K562 (cell line): ENCODE data around the gene SLC2A13.

Source experiments
- BHLHE40 ChIP-seq: IDR thresholded peaks from 2 replicates; pipeline ENCODE4 v1.6.1; 2011; ENCODE audit warnings: low read length, improper control_type of control experiment
- CHD2 ChIP-seq: IDR thresholded peaks from 2 replicates; pipeline ENCODE4 v1.6.1; 2011; ENCODE audit warnings: low read depth, low read length
- FOSL1 ChIP-seq: fragments of 200-800 bp; sonication (Bioruptor generic); conservative IDR thresholded peaks from 2 replicates; pipeline ENCODE4 v1.6.1; 2016; ENCODE audit warnings: missing genetic modification characterization, missing compliant biosample characterization
- FOXP1 ChIP-seq: sonication (generic); formaldehyde crosslinking; IDR thresholded peaks from 2 replicates; pipeline ENCODE4 v1.8.0; 2022; ENCODE audit warnings: mild to moderate bottlenecking, missing genetic modification reagents
- GABPB1 ChIP-seq: sonication (generic); formaldehyde crosslinking; IDR thresholded peaks from 2 replicates; pipeline ENCODE4 v1.8.0; 2022; ENCODE audit warnings: mild to moderate bottlenecking, missing genetic modification reagents
- ZNF224 ChIP-seq: sonication (generic); formaldehyde crosslinking; IDR thresholded peaks from 2 replicates; pipeline ENCODE4 v1.8.0; 2022; ENCODE audit warnings: mild to moderate bottlenecking, missing genetic modification reagents
- TF ChIP-seq, protein P1 (sequence below): sonication (generic); formaldehyde crosslinking; IDR thresholded peaks from 2 replicates; pipeline ENCODE4 v1.8.0; 2023; ENCODE audit warnings: mild to moderate bottlenecking, missing genetic modification reagents
- TF ChIP-seq, protein P2 (sequence below), 3 experiments: IDR thresholded peaks in 2 of 3; conservative IDR thresholded peaks in 1 of 3; 2 replicates each; pipeline ENCODE4 v1.5.1; 2011 to 2012; ENCODE audit warnings: low read length in 3 of 3, mild to moderate bottlenecking in 3 of 3, control low read depth in 2 of 3, improper control_type of control experiment in 1 of 3, inconsistent platforms in 1 of 3, low read depth in 1 of 3, mixed read lengths in 1 of 3, moderate library complexity in 1 of 3; ENCODE audit not compliant: insufficient read depth in 2 of 3

DNA sequence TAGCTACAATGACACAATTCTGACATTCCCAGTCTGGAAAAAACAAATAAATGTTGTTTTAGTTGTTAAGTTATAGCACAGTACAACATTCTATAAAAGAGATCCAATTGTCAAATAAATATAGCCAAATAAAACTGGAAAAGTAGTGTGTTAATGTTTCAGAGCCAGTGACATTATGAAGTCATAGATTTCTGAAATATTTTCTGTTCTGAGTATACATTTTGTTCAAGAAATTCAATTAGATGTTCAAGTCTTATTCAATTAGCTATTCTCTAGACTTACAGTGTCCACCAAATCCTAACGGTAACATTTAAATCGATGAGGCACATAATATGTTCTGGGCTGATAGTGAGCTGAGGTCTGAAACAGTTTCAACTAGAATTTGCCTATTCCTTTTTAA, 290.1 kb downstream of the SLC2A13 start:
- TF ChIP-seq FOXP1 (CRISPR knock-in tag) = no peak
- TF ChIP-seq BHLHE40 = no peak
- TF ChIP-seq GABPB1 (CRISPR knock-in tag) = no peak
- TF ChIP-seq, protein P1, sequence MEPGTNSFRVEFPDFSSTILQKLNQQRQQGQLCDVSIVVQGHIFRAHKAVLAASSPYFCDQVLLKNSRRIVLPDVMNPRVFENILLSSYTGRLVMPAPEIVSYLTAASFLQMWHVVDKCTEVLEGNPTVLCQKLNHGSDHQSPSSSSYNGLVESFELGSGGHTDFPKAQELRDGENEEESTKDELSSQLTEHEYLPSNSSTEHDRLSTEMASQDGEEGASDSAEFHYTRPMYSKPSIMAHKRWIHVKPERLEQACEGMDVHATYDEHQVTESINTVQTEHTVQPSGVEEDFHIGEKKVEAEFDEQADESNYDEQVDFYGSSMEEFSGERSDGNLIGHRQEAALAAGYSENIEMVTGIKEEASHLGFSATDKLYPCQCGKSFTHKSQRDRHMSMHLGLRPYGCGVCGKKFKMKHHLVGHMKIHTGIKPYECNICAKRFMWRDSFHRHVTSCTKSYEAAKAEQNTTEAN (CRISPR knock-in tag) = no peak
- TF ChIP-seq, protein P2, sequence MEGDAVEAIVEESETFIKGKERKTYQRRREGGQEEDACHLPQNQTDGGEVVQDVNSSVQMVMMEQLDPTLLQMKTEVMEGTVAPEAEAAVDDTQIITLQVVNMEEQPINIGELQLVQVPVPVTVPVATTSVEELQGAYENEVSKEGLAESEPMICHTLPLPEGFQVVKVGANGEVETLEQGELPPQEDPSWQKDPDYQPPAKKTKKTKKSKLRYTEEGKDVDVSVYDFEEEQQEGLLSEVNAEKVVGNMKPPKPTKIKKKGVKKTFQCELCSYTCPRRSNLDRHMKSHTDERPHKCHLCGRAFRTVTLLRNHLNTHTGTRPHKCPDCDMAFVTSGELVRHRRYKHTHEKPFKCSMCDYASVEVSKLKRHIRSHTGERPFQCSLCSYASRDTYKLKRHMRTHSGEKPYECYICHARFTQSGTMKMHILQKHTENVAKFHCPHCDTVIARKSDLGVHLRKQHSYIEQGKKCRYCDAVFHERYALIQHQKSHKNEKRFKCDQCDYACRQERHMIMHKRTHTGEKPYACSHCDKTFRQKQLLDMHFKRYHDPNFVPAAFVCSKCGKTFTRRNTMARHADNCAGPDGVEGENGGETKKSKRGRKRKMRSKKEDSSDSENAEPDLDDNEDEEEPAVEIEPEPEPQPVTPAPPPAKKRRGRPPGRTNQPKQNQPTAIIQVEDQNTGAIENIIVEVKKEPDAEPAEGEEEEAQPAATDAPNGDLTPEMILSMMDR (IDR thresholded peaks at IDR 0.05 in 2 of 3, conservative IDR thresholded peaks at IDR 0.05 in 1 of 3; ENCODE audit: insufficient read depth in 2 of 3, low read depth in 1 of 3, low read length in 3 of 3) = no peak
- no peak for TF ChIP-seq CHD2
- TF ChIP-seq ZNF224 (CRISPR knock-in tag) = no peak
- no peak for TF ChIP-seq FOSL1 (tag)
